DOHH2 (cell line): ENCODE data around the gene SYT1.

Source experiments
- H3F3A ChIP-seq: fragments of 200-600 bp; sonication (generic), shearing (Covaris generic); 2 replicates; pipeline ENCODE4 v1.6.0; 2016; ENCODE audit warnings: antibody characterized with exemption, mild to moderate bottlenecking; ENCODE audit not compliant: control insufficient read depth, insufficient read depth
- H3K27ac ChIP-seq: fragments of 200-600 bp; sonication (generic); 2 replicates; pipeline ENCODE4 v1.5.1; 2014; ENCODE audit warnings: low read depth, mild to moderate bottlenecking, low read length, moderate library complexity
- H3K27me3 ChIP-seq: fragments of 200-600 bp; sonication (generic); 2 replicates; pipeline ENCODE4 v1.6.1; 2014; ENCODE audit warnings: mild to moderate bottlenecking, low read length, mixed read lengths; ENCODE audit not compliant: control insufficient read depth
- H3K36me3 ChIP-seq: fragments of 200-600 bp; sonication (generic); 2 replicates; pipeline ENCODE4 v1.6.1; 2014; ENCODE audit warnings: mild to moderate bottlenecking, low read length, moderate library complexity, mixed read lengths; ENCODE audit not compliant: control insufficient read depth
- H3K4me1 ChIP-seq: fragments of 200-600 bp; sonication (generic); 2 replicates; pipeline ENCODE4 v1.6.1; 2014; ENCODE audit warnings: mild to moderate bottlenecking, low read length, mixed read lengths; ENCODE audit not compliant: control insufficient read depth
- H3K4me2 ChIP-seq: fragments of 200-600 bp; sonication (generic); 2 replicates; pipeline ENCODE4 v1.6.0; 2014; ENCODE audit warnings: mild to moderate bottlenecking, low read length, moderate library complexity
- H3K4me3 ChIP-seq: fragments of 200-600 bp; sonication (generic); 2 replicates; pipeline ENCODE4 v1.5.1; 2014; ENCODE audit warnings: mild to moderate bottlenecking, low read length, mixed read lengths
- H3K79me2 ChIP-seq: fragments of 200-600 bp; sonication (generic); 2 replicates; pipeline ENCODE4 v1.6.1; 2014; ENCODE audit warnings: mild to moderate bottlenecking, low read length, mixed read lengths; ENCODE audit not compliant: control insufficient read depth
- H3K9me2 ChIP-seq: fragments of 200-600 bp; sonication (generic); replicated peaks from 2 replicates; pipeline ENCODE4 v1.6.1; 2014; ENCODE audit warnings: mild to moderate bottlenecking, low read length, mixed read lengths; ENCODE audit not compliant: control insufficient read depth
- H3K9me3 ChIP-seq: fragments of 200-600 bp; sonication (generic); 2 replicates; pipeline ENCODE4 v1.6.1; 2014; ENCODE audit warnings: antibody characterized with exemption, low read length, mixed read lengths; ENCODE audit not compliant: control insufficient read depth, insufficient read depth
- H4K20me1 ChIP-seq: fragments of 200-600 bp; sonication (generic); 2 replicates; pipeline ENCODE4 v1.6.0; 2014; ENCODE audit warnings: low read depth, mild to moderate bottlenecking, antibody characterized with exemption, low read length, moderate library complexity; ENCODE audit not compliant: control insufficient read depth, insufficient read depth
- CTCF ChIP-seq: fragments of 200-600 bp; sonication (generic); IDR thresholded peaks from one replicate; pipeline ENCODE4 v1.5.1; 2014; ENCODE audit warnings: antibody characterized with exemption, mild to moderate bottlenecking, low read depth, low read length; ENCODE audit not compliant: poor library complexity, severe bottlenecking
- EZH2phosphoT487 ChIP-seq: fragments of 200-600 bp; sonication (generic); IDR thresholded peaks from 2 replicates; pipeline ENCODE4 v1.6.1; 2017; ENCODE audit warnings: borderline replicate concordance, mild to moderate bottlenecking, antibody characterized with exemption, low read length, moderate library complexity, mixed read lengths

SYT1 gene

GRCh38 chr12:79186506-79186905, 321.9 kb downstream of the SYT1 start:
- Histone ChIP-seq H3K4me1 (no peaks in the 10 kb centered on the region), H3F3A (no peaks in the 10 kb centered on the region), H3K9me2 (no peaks in the 10 kb centered on the region), H3K4me2 (no peak overlapping the region), H3K79me2 (no peaks in the 10 kb centered on the region), H3K9me3 (no peaks in the 10 kb centered on the region), H3K27me3 (no peaks in the 10 kb centered on the region), H4K20me1 (no peaks in the 10 kb centered on the region), H3K36me3 (no peaks in the 10 kb centered on the region), H3K4me3 (no peak overlapping the region), H3K27ac (no peak overlapping the region)
- TF ChIP-seq EZH2phosphoT487 (no peak), CTCF (no peak)

GRCh38 chr12:79187032-79187431, 322.5 kb downstream of the SYT1 start:
- H4K20me1 ChIP-seq: no peaks in the 10 kb centered on the region
- H3K9me2 ChIP-seq: no peaks in the 10 kb centered on the region
- H3K9me3 ChIP-seq: no peaks in the 10 kb centered on the region
- H3K27ac ChIP-seq: no peak overlapping the region
- no peak overlapping the region for H3K4me3 ChIP-seq
- no peaks in the 10 kb centered on the region for H3K4me1 ChIP-seq
- no peak for TF ChIP-seq EZH2phosphoT487
- TF ChIP-seq CTCF: no peak
- no peak overlapping the region for H3K4me2 ChIP-seq
- H3F3A ChIP-seq: no peaks in the 10 kb centered on the region
- H3K79me2 ChIP-seq: no peaks in the 10 kb centered on the region
- no peaks in the 10 kb centered on the region for H3K27me3 ChIP-seq
- no peaks in the 10 kb centered on the region for H3K36me3 ChIP-seq

GRCh38 chr12:79191391-79191790, 326.8 kb downstream of the SYT1 start:
- Histone ChIP-seq H3K27me3 (no peaks in the 10 kb centered on the region), H3K9me3 (no peaks in the 10 kb centered on the region), H3K79me2 (no peaks in the 10 kb centered on the region), H3K4me3 (no peak overlapping the region), H3K4me1 (no peaks in the 10 kb centered on the region), H4K20me1 (no peaks in the 10 kb centered on the region), H3K4me2 (no peak overlapping the region), H3K9me2 (no peaks in the 10 kb centered on the region), H3F3A (no peaks in the 10 kb centered on the region), H3K27ac (no peak overlapping the region), H3K36me3 (no peaks in the 10 kb centered on the region)
- TF ChIP-seq EZH2phosphoT487 (no peak), CTCF (no peak)

- TF ChIP-seq CTCF: no peak
- no peak for TF ChIP-seq EZH2phosphoT487
- H3F3A ChIP-seq: no peaks in the 10 kb centered on the region
- no peaks in the 10 kb centered on the region; the same call in 1 of the 2 replicates for H3K27me3 ChIP-seq
Measured at GRCh38 chr12:79194595-79194994, 330.0 kb downstream of the SYT1 start.

More at GRCh38 chr12:79194595-79194994, 330.0 kb downstream of the SYT1 start:
- Histone ChIP-seq H4K20me1 (no peaks in the 10 kb centered on the region), H3K27ac (no peak overlapping the region), H3K4me3 (no peak overlapping the region), H3K36me3 (no peaks in the 10 kb centered on the region), H3K9me3 (no peaks in the 10 kb centered on the region), H3K79me2 (no peaks in the 10 kb centered on the region), H3K9me2 (no peaks in the 10 kb centered on the region), H3K4me2 (no peak overlapping the region), H3K4me1 (no peaks in the 10 kb centered on the region)
